ENCODE results near the gene SYT1.

The SYT1 gene

DNA sequence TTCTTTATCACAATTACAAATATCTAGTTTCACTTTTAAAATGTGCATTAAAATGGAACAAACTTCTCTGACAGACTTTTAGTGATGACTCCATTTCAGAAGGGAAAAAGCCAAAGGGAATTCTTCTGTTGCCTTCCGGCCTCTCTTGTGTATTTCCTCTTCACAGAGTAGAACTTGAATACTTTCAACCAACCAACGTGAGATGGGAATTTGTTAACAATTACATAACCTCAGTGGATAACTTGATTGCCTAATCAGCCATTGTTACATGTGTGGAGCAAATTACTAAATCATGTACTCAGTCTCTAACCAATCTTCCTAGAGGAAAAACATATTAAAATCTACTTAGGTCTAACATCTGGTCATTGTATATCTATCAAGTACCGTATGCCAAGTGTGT is 291.1 kb downstream of the SYT1 start:
- ChIA-PET CTCF (no interaction called here), POLR2A (no interaction called here)
- Histone ChIP-seq H3K4me3 (ENCODE audit: low read depth, low read length) (no peak overlapping the region), H3K9me3 (ENCODE audit: control insufficient read depth, insufficient read depth, low read depth, low read length) (no peaks in the 10 kb centered on the region), H3K4me1 (ENCODE audit: control insufficient read depth, insufficient read depth, low read length) (no peaks in the 10 kb centered on the region), H3K36me3 (ENCODE audit: control insufficient read depth in 2 of 2, insufficient read depth in 1 of 2, low read length in 2 of 2) (no peaks in the 10 kb centered on the region), H3K27ac (ENCODE audit: extremely low read depth, low read depth, low read length) (no peak overlapping the region)
- TF ChIP-seq ZNF548 (tag by site-specific recombination; IDR thresholded peaks at IDR 0.05) (no peak), ZNF529 (tag by site-specific recombination; IDR thresholded peaks at IDR 0.05; ENCODE audit: insufficient replicate concordance) (no peak), ZNF48 (tag by site-specific recombination; IDR thresholded peaks at IDR 0.05) (no peak), HOXD13 (CRISPR knock-in tag; IDR thresholded peaks at IDR 0.05; ENCODE audit: borderline replicate concordance) (no peak), ZNF155 (tag by site-specific recombination; IDR thresholded peaks at IDR 0.05) (no peak), ZNF112 (tag by site-specific recombination; IDR thresholded peaks at IDR 0.05) (no peak)
- TF ChIP-seq, protein P1, sequence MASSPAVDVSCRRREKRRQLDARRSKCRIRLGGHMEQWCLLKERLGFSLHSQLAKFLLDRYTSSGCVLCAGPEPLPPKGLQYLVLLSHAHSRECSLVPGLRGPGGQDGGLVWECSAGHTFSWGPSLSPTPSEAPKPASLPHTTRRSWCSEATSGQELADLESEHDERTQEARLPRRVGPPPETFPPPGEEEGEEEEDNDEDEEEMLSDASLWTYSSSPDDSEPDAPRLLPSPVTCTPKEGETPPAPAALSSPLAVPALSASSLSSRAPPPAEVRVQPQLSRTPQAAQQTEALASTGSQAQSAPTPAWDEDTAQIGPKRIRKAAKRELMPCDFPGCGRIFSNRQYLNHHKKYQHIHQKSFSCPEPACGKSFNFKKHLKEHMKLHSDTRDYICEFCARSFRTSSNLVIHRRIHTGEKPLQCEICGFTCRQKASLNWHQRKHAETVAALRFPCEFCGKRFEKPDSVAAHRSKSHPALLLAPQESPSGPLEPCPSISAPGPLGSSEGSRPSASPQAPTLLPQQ (tag by site-specific recombination; IDR thresholded peaks at IDR 0.05), result no peak

DNA sequence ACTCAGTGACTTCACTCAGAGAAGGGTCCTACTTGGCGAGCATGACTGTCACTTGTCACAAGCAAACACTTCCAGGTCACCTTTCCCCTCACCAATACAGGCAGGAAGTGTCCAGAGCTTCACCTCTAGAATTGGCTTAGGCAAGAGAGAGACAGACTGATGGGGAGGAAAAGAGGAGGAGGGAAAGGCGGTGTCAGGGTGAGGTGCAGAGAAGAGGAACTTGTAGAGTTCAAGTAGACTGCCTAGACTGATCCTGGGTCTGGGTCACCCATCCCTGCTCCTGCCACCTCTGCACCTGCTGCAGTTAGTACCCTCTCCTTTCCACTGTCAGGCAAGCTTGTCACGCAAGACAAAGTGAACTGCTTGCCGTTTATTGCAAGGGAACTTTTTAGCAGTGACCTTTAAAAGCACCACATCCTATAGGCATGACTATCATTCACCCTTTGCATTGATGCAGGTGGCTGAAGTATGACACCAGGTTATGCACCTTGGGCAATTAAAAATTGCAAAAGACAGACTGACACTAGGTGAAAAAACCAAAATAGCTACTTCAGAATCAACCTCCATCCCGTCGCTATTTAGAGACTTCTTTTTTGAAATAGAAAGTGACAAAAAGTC is 292.4 kb downstream of the SYT1 start:
- Histone ChIP-seq H3K27ac (ENCODE audit: extremely low read depth, low read depth, low read length) (no peak overlapping the region), H3K9me3 (ENCODE audit: control insufficient read depth, insufficient read depth, low read depth, low read length) (no peaks in the 10 kb centered on the region), H3K36me3 (ENCODE audit: control insufficient read depth in 2 of 2, insufficient read depth in 1 of 2, low read length in 2 of 2) (no peaks in the 10 kb centered on the region), H3K4me1 (ENCODE audit: control insufficient read depth, insufficient read depth, low read length) (no peaks in the 10 kb centered on the region), H3K4me3 (ENCODE audit: low read depth, low read length) (no peak overlapping the region)
- TF ChIP-seq, protein P2, sequence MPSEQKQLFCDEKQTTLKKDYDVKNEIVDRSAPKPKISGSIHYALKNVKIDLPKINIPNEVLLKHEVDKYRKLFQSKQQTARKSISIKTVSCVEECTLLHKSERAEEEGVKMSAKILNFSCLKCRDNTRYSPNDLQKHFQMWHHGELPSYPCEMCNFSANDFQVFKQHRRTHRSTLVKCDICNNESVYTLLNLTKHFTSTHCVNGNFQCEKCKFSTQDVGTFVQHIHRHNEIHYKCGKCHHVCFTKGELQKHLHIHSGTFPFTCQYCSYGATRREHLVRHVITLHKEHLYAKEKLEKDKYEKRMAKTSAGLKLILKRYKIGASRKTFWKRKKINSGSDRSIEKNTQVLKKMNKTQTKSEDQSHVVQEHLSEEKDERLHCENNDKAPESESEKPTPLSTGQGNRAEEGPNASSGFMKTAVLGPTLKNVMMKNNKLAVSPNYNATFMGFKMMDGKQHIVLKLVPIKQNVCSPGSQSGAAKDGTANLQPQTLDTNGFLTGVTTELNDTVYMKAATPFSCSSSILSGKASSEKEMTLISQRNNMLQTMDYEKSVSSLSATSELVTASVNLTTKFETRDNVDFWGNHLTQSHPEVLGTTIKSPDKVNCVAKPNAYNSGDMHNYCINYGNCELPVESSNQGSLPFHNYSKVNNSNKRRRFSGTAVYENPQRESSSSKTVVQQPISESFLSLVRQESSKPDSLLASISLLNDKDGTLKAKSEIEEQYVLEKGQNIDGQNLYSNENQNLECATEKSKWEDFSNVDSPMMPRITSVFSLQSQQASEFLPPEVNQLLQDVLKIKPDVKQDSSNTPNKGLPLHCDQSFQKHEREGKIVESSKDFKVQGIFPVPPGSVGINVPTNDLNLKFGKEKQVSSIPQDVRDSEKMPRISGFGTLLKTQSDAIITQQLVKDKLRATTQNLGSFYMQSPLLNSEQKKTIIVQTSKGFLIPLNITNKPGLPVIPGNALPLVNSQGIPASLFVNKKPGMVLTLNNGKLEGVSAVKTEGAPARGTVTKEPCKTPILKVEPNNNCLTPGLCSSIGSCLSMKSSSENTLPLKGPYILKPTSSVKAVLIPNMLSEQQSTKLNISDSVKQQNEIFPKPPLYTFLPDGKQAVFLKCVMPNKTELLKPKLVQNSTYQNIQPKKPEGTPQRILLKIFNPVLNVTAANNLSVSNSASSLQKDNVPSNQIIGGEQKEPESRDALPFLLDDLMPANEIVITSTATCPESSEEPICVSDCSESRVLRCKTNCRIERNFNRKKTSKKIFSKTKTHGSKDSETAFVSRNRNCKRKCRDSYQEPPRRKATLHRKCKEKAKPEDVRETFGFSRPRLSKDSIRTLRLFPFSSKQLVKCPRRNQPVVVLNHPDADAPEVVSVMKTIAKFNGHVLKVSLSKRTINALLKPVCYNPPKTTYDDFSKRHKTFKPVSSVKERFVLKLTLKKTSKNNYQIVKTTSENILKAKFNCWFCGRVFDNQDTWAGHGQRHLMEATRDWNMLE (tag by site-specific recombination; conservative IDR thresholded peaks at IDR 0.05; ENCODE audit: low read depth), result no peak
- TF ChIP-seq ZNF777 (tag by site-specific recombination; IDR thresholded peaks at IDR 0.05; ENCODE audit: borderline replicate concordance) (no peak), WT1 (tag by site-specific recombination; IDR thresholded peaks at IDR 0.05) (no peak), ZNF544 (tag by site-specific recombination; IDR thresholded peaks at IDR 0.05) (no peak), ZNF555 (tag by site-specific recombination; conservative IDR thresholded peaks at IDR 0.05) (no peak), ZNF155 (tag by site-specific recombination; IDR thresholded peaks at IDR 0.05) (no peak), ZSCAN16 (tag by site-specific recombination; IDR thresholded peaks at IDR 0.05) (no peak), ZNF404 (tag by site-specific recombination; IDR thresholded peaks at IDR 0.05) (no peak), YY1 (tag by site-specific recombination; IDR thresholded peaks at IDR 0.05) (no peak), SCRT2 (tag by site-specific recombination; IDR thresholded peaks at IDR 0.05) (no peak), ZNF621 (tag by site-specific recombination; IDR thresholded peaks at IDR 0.05) (no peak)
- CTCF ChIA-PET, result interaction anchor here (0.6 kb wide), 1 partner anchor 741 kb away, joined by 3 read pairs; no protein-coding TSS in a partner anchor
- POLR2A ChIA-PET, result no interaction called here

Data from HEK293 (cell line).